ENCODE results near the gene RNF187. TPM values are rescaled to one million over a fixed set of nuclear protein-coding genes. Genes with fewer than 3 reads are reported as not detected.
"Not testable (repeated sequence)": the region's sequence is repeated elsewhere in the genome, so short reads cannot be mapped to it uniquely, and the experiment has no call there.

RNF187 gene
- total RNA-seq, 1 donor from 2014 or later = 28.9 TPM

- DNase-seq (ENCODE audit: low read depth in 2 of 2) = peak; percentile 33 to 78
Measured at GRCh38 chr1:228459091-228459993, 27.8 kb upstream of the RNF187 start.

- DNase-seq (ENCODE audit: low read depth in 2 of 2) = no peak
Measured at GRCh38 chr1:228460821-228461220, 26.4 kb upstream of the RNF187 start.

GRCh38 chr1:228462560-228462959, 24.6 kb upstream of the RNF187 start:
- no peak for DNase-seq (ENCODE audit: low read depth in 2 of 2)

GRCh38 chr1:228463009-228463558, 24.1 kb upstream of the RNF187 start:
- DNase-seq (ENCODE audit: low read depth in 2 of 2) = no peak

GRCh38 chr1:228463559-228464455, 23.4 kb upstream of the RNF187 start:
- no peak for DNase-seq (ENCODE audit: low read depth in 2 of 2)

GRCh38 chr1:228464487-228464983, 22.6 kb upstream of the RNF187 start:
- peak; percentile 22 to 81 for DNase-seq (ENCODE audit: low read depth in 2 of 2)

GRCh38 chr1:228465141-228465540, 22.0 kb upstream of the RNF187 start:
- DNase-seq (ENCODE audit: low read depth in 2 of 2) = no peak

GRCh38 chr1:228465571-228466146, 21.5 kb upstream of the RNF187 start:
- no peak for DNase-seq (ENCODE audit: low read depth in 2 of 2)

GRCh38 chr1:228468188-228468587, 19.0 kb upstream of the RNF187 start:
- not testable (repeated sequence) for DNase-seq (ENCODE audit: low read depth in 2 of 2)

GRCh38 chr1:228469413-228470162, 17.6 kb upstream of the RNF187 start:
- no peak for DNase-seq (ENCODE audit: low read depth in 2 of 2)

- DNase-seq (ENCODE audit: low read depth in 2 of 2) = no peak
Measured at GRCh38 chr1:228471154-228471761, 15.9 kb upstream of the RNF187 start.

- DNase-seq (ENCODE audit: low read depth in 2 of 2) = peak; percentile 15 to 61
Measured at GRCh38 chr1:228471762-228472398, 15.3 kb upstream of the RNF187 start.

GRCh38 chr1:228472655-228473054, 14.5 kb upstream of the RNF187 start:
- peak in 1 of 2 donors; percentile 53 for DNase-seq (ENCODE audit: low read depth in 2 of 2)

GRCh38 chr1:228474507-228474906, 12.7 kb upstream of the RNF187 start:
- no peak for DNase-seq (ENCODE audit: low read depth in 2 of 2)

- no peak for DNase-seq (ENCODE audit: low read depth in 2 of 2)
Measured at GRCh38 chr1:228475812-228476211, 11.4 kb upstream of the RNF187 start.

GRCh38 chr1:228477263-228477662, 9.9 kb upstream of the RNF187 start:
- no peak for DNase-seq (ENCODE audit: low read depth in 2 of 2)

- no peak for DNase-seq (ENCODE audit: low read depth in 2 of 2)
Measured at GRCh38 chr1:228478326-228478725, 8.9 kb upstream of the RNF187 start.

GRCh38 chr1:228478912-228479711, 8.1 kb upstream of the RNF187 start:
- DNase-seq (ENCODE audit: low read depth in 2 of 2) = no peak

- no peak for DNase-seq (ENCODE audit: low read depth in 2 of 2)
Measured at GRCh38 chr1:228483789-228484188, 3.4 kb upstream of the RNF187 start.
